Stomach (tissue), 9 donors: ENCODE results near the gene GALK1. TPM values are rescaled to one million over a fixed set of nuclear protein-coding genes. Genes with fewer than 3 reads are reported as not detected.

ENCODE experiments used
- DNase-seq, 2 donors: peaks; one replicate each; pipeline versions ENCODE4 v3.0.0 to v3.0.0-alpha.2; 2013 to 2019
- H3K27ac ChIP-seq, 5 donors: fragments of 200-600 bp in 4 of 5; sonication (generic) in 4 of 5; one replicate each; pipeline ENCODE4 v1.5.1; 2013 to 2019; ENCODE audit warnings: mild to moderate bottlenecking in 1 of 5, moderate library complexity in 1 of 5
- H3K27me3 ChIP-seq, 3 donors: fragments of 200-600 bp; sonication (generic); one replicate each; pipeline ENCODE4 v1.5.1; 2017 to 2019; ENCODE audit warnings: mixed run types in 1 of 3
- H3K36me3 ChIP-seq, 4 donors: fragments of 200-600 bp; sonication (generic); 1 replicate in 3 of 4; 2 replicates in 1 of 4; pipeline ENCODE4 v1.5.1; 2016 to 2019
- H3K4me1 ChIP-seq, 4 donors: fragments of 200-600 bp; sonication (generic); one replicate each; pipeline ENCODE4 v1.5.1; 2016 to 2019
- H3K4me3 ChIP-seq, 4 donors: fragments of 200-600 bp; sonication (generic) in 3 of 4; one replicate each; pipeline ENCODE4 v1.5.1; 2016 to 2019; ENCODE audit warnings: mild to moderate bottlenecking in 1 of 4
- H3K9me3 ChIP-seq, 4 donors: fragments of 200-600 bp; sonication (generic); one replicate each; pipeline ENCODE4 v1.5.1; 2016 to 2019
- EP300 ChIP-seq: sonication (generic); formaldehyde crosslinking; IDR thresholded peaks from one replicate; pipeline ENCODE4 v1.6.1; 2017; ENCODE audit warnings: antibody characterized with exemption
- POLR2A ChIP-seq, 4 donors: fragments of 450-650 bp; IDR thresholded peaks; one replicate each; pipeline ENCODE4 v1.6.1; 2016; ENCODE audit warnings: antibody characterized with exemption in 4 of 4, control low read depth in 2 of 4, mild to moderate bottlenecking in 1 of 4, moderate library complexity in 1 of 4
- POLR2AphosphoS5 ChIP-seq, 3 donors: sonication (generic); formaldehyde crosslinking; IDR thresholded peaks; one replicate each; pipeline ENCODE4 v1.6.1; 2016; ENCODE audit warnings: antibody characterized with exemption in 3 of 3
- WGBS, 5 donors: extraction: QIAGEN DNeasy Blood & Tissue Kit in 3 of 5; methylation state at CpG; one replicate each; pipeline versions ENCODE4 v1.1.5 to v1.1.7; 2013 to 2018; 5-methylcytosine and 5-hydroxymethylcytosine counted together
- intact Hi-C: fragments of 100-400 bp; cut with DNase I; formaldehyde crosslinking; loops from one replicate; pipeline ENCODE4 v1.15.1; 2023; ENCODE audit warnings: low total_unique reads
- polyA plus RNA-seq, 3 donors: library from polyadenylated mRNA; stranded (reverse); fragments of 200-250 nt; gene quantifications; one replicate each; pipeline ENCODE4 v1.2.3, GENCODE V29; 2013
- total RNA-seq, 5 donors: library from RNA; depleted of rRNA; stranded (reverse); fragments of >200 nt; gene quantifications; one replicate each; pipeline versions ENCODE4 v1.1.0 to v1.2.3, GENCODE V29; 2014 to 2016
- TF ChIP-seq, protein P1 (sequence below), 7 experiments: fragments of 450-650 bp in 4 of 7; fragments of 200-600 bp in 3 of 7; sonication (generic) in 3 of 7; IDR thresholded peaks; one replicate each; pipeline ENCODE4 v1.5.1; 2016 to 2019; ENCODE audit warnings: antibody characterized with exemption in 7 of 7, control low read depth in 2 of 7, mild to moderate bottlenecking in 1 of 7
- donor health status: healthy with polysubstance abuse.
- donor health status: Bipolar disorder and iron deficiency.
- donor health status: healthy.

The GALK1 gene
- total and polyA plus RNA-seq, 8 donors, result 7.6 to 57.1 (median 34.5) TPM

DNA sequence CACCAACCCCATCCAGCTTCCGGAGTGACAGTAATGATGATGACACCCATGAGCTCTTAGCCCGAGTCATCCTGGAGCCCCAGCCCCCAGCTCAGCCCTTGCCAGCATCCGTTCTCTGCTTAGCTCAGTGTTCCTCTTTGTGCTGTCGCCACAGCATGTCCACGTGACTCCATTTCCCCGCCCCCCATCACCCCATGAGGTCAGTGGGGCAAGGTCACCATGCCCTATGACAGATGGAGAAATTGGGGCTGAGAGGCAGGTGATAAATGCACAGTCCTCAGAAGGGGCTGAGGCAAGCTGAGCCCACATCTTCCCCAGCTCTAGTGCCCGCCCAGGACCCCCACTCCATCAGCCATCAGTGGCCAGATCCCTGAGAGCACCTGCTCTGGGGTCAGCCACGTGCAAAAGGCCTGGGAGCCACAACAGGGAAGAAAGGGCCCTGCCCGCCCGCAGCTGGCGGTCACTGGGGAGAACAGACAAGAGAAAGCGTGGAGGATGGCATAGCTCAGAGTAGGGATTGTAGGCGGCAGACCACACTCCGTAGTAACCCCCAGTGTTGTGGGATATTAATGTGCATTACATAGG lies 26.7 kb downstream of the GALK1 start:
- 68 to 78% (median 72%) methylated on average over 14 of the region's 14 CpGs for WGBS, 5 donors

DNA sequence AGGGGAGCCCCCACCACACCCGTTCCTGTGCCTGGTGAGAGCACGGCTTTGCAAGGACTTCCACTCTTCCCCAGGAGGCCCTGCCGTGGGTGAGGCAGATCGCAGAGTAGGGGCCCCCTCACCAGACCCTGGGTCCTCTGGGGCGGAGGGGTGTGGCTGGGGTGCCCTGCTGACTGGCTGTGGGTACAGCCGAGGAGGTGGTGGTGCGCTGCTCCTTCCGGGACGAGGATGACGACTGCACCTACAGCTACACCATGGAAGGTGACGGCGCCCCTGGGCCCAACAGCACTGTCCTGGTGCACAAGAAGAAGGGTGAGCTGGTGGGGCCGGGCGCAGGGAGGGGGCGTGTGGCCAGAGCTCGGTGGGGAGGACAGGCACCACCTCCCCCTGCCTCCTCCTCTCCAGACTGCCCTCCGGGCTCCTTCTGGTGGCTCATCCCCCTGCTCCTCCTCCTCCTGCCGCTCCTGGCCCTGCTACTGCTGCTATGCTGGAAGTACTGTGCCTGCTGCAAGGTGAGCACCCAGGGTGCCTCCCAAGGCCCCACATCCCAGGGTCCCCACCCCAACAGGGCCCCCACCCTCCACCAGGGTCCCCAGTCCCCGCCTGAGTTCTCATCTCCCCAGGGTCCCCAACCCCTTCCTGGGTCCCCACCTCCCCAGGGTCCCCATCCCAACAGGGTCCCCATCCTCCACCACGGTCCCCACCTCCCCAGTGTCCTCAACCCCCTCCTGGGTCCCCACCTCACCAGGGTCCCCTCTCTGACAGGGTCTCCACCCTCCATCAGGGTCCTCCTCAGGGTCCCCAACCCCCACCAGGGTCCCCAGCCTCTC lies 27.6 kb downstream of the GALK1 start:
- TF ChIP-seq EP300 (no peak), POLR2AphosphoS5 (IDR thresholded peaks at IDR 0.05) (no peak), POLR2A (IDR thresholded peaks at IDR 0.05) (no peak)
- TF ChIP-seq, protein P1, sequence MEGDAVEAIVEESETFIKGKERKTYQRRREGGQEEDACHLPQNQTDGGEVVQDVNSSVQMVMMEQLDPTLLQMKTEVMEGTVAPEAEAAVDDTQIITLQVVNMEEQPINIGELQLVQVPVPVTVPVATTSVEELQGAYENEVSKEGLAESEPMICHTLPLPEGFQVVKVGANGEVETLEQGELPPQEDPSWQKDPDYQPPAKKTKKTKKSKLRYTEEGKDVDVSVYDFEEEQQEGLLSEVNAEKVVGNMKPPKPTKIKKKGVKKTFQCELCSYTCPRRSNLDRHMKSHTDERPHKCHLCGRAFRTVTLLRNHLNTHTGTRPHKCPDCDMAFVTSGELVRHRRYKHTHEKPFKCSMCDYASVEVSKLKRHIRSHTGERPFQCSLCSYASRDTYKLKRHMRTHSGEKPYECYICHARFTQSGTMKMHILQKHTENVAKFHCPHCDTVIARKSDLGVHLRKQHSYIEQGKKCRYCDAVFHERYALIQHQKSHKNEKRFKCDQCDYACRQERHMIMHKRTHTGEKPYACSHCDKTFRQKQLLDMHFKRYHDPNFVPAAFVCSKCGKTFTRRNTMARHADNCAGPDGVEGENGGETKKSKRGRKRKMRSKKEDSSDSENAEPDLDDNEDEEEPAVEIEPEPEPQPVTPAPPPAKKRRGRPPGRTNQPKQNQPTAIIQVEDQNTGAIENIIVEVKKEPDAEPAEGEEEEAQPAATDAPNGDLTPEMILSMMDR (IDR thresholded peaks at IDR 0.05), result no peak
- no peak overlapping the region for H3K4me3 ChIP-seq
- no peak for DNase-seq
- H3K9me3 ChIP-seq, result no peaks in the 10 kb centered on the region
- peak overlapping the region in 1 of 5 donors; percentile 60 for H3K27ac ChIP-seq
- intact Hi-C loops, result no loop called here
- H3K27me3 ChIP-seq, result peaks cover 0 to 6% (median 0%) of the 10 kb centered on the region in 3 donors
- H3K36me3 ChIP-seq, result peaks cover 17 to 96% (median 74%) of the 10 kb centered on the region in 4 donors
- WGBS, 5 donors, result 62 to 88% (median 88%) methylated on average over 4 to 20 of the region's 20 CpGs
- H3K4me1 ChIP-seq, result peaks cover 0 to 15% (median 3%) of the 10 kb centered on the region in 4 donors

More for the DNA sequence above, 26.7 kb downstream of the GALK1 start:
- no peak for DNase-seq
- TF ChIP-seq, protein P1 (IDR thresholded peaks at IDR 0.05), result no peak
- no peak for TF ChIP-seq POLR2A (IDR thresholded peaks at IDR 0.05)
- no peak for TF ChIP-seq EP300
- TF ChIP-seq POLR2AphosphoS5 (IDR thresholded peaks at IDR 0.05), result no peak
- H3K4me3 ChIP-seq, result no peak overlapping the region
- peak overlapping the region in 1 of 5 donors; percentile 60 for H3K27ac ChIP-seq
- peaks cover 0 to 6% (median 0%) of the 10 kb centered on the region in 3 donors for H3K27me3 ChIP-seq
- peaks cover 19 to 96% (median 80%) of the 10 kb centered on the region in 4 donors for H3K36me3 ChIP-seq
- intact Hi-C loops, result no loop called here
- H3K9me3 ChIP-seq, result no peaks in the 10 kb centered on the region
- peaks cover 0 to 15% (median 3%) of the 10 kb centered on the region in 4 donors for H3K4me1 ChIP-seq

DNA sequence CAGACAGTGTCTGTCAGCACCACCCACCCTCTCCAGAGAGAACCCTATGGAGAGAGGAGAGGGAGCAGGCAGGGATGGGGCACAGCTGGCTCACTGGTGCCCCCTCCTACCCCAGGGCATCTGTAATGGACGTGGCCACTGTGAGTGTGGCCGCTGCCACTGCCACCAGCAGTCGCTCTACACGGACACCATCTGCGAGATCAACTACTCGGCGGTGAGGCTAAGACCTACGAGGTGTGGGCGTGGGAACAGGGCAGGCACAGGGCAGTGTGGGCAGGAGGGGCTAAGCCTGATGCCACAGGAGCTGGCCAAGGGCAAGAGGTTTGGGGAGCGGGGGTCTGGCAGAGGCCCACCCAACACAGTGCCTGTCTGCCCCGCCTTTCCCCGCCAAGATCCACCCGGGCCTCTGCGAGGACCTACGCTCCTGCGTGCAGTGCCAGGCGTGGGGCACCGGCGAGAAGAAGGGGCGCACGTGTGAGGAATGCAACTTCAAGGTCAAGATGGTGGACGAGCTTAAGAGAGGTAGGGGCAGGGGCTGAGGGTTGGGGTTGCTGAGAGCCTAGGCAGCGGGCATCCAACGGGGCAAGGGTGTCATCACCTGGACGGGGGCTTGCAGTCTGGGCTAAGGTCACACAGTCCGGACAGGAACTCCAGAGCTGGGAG lies 28.7 kb downstream of the GALK1 start:
- H3K4me3 ChIP-seq, result no peak overlapping the region
- no peak for TF ChIP-seq POLR2AphosphoS5 (IDR thresholded peaks at IDR 0.05)
- TF ChIP-seq, protein P1 (IDR thresholded peaks at IDR 0.05), result no peak
- TF ChIP-seq POLR2A (IDR thresholded peaks at IDR 0.05), result no peak
- TF ChIP-seq EP300, result no peak
- H3K36me3 ChIP-seq, result peaks cover 24 to 96% (median 75%) of the 10 kb centered on the region in 4 donors
- intact Hi-C loops, result no loop called here
- H3K4me1 ChIP-seq, result peaks cover 0 to 15% (median 4%) of the 10 kb centered on the region in 4 donors
- H3K27ac ChIP-seq, result no peak overlapping the region
- 89 to 92% (median 91%) methylated on average over 16 to 26 of the region's 26 CpGs for WGBS, 5 donors
- peaks cover 0 to 6% (median 0%) of the 10 kb centered on the region in 3 donors for H3K27me3 ChIP-seq
- no peaks in the 10 kb centered on the region for H3K9me3 ChIP-seq
- DNase-seq, result no peak

DNA sequence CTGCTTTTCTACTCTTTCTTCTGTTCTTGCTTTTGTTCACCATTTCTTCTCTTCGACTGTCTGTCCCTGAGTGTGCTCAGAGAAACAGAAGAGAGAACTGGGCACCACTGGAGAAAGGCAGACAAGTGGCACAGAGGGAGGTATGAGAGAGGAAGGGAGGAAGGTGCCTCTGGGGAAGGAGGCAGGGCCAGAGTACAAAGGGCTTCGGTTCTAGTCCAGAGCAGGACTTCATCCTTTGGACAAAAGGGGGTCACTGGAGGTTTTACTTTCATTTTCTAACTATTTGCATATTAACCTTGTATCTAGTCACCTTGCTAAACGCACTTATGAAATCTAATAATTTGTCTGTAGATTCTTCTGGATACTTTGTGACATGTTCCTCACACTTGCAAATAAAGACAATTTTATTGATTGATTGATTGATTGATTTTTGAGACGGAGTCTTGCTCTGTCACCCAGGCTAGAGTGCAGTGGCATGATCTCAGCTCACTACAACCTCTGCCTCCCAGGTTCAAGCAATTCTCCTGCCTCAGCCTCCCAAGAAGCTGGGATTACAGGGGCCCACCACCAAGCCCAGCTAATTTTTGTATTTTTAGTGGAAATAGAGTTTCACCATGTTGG lies 30.2 kb downstream of the GALK1 start:
- Histone ChIP-seq H3K27me3 (peaks cover 0 to 6% (median 0%) of the 10 kb centered on the region in 3 donors), H3K36me3 (peaks cover 19 to 96% (median 74%) of the 10 kb centered on the region in 4 donors), H3K4me3 (no peak overlapping the region), H3K4me1 (peaks cover 0 to 15% (median 4%) of the 10 kb centered on the region in 4 donors), H3K9me3 (no peaks in the 10 kb centered on the region), H3K27ac (peak overlapping the region in 1 of 5 donors; percentile 32)
- 67 to 85% (median 69%) methylated on average over 4 of the region's 4 CpGs for WGBS, 5 donors
- DNase-seq, result peak in 1 of 2 donors; percentile 5
- intact Hi-C loops, result no loop called here
- TF ChIP-seq POLR2A (IDR thresholded peaks at IDR 0.05) (no peak), POLR2AphosphoS5 (IDR thresholded peaks at IDR 0.05) (no peak), EP300 (no peak)
- TF ChIP-seq, protein P1 (IDR thresholded peaks at IDR 0.05), result no peak
